ENCODE data around the gene BCAT1.

Gene BCAT1

GRCh38 chr12:24979329-24979728 lies 30.4 kb upstream of the BCAT1 start:
- TF ChIP-seq CTCF (IDR thresholded peaks at IDR 0.05): no peak
- H3K4me1 Mint-ChIP-seq: peaks cover 24% of the 10 kb centered on the region
- H3K4me3 Mint-ChIP-seq: no peak overlapping the region
- no peak for DNase-seq
- H3K27ac Mint-ChIP-seq: no peak overlapping the region
- H3K27me3 Mint-ChIP-seq (ENCODE audit: low read depth, poor library complexity): no peaks in the 10 kb centered on the region
- peaks cover 5% of the 10 kb centered on the region for H3K36me3 Mint-ChIP-seq (ENCODE audit: low read depth)
- H3K9me3 Mint-ChIP-seq: peaks cover 22% of the 10 kb centered on the region

- Mint-ChIP-seq H3K4me3 (no peak overlapping the region), H3K27ac (no peak overlapping the region), H3K9me3 (peaks cover 14% of the 10 kb centered on the region), H3K27me3 (ENCODE audit: low read depth, poor library complexity) (no peaks in the 10 kb centered on the region), H3K4me1 (peaks cover 32% of the 10 kb centered on the region), H3K36me3 (ENCODE audit: low read depth) (no peaks in the 10 kb centered on the region)
- no peak for TF ChIP-seq CTCF (IDR thresholded peaks at IDR 0.05)
- no peak for DNase-seq
Observed at GRCh38 chr12:24977711-24978110, 28.8 kb upstream of the BCAT1 start.

DNA sequence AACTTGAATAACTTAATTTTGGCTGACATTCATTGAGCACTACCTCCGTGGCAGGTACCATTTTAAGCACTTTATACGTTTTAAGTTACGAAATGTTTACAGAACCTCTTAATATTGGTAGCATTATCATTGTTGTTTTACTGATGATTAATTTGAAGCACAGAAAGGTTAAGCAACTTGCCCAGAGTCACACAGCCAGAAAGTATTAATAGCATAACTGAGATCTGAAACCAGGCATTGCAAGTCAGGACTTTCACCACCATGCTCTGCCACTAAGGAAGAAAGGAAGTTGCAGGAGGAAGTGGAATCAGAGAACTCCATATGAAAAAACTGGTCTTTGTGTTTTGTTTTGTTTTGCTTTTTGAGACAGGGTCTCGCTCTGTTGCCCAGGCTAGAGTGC lies 28.2 kb upstream of the BCAT1 start:
- Mint-ChIP-seq H3K4me1 (peaks cover 32% of the 10 kb centered on the region), H3K27ac (no peak overlapping the region), H3K36me3 (ENCODE audit: low read depth) (no peaks in the 10 kb centered on the region), H3K9me3 (peaks cover 9% of the 10 kb centered on the region), H3K4me3 (no peak overlapping the region), H3K27me3 (ENCODE audit: low read depth, poor library complexity) (no peaks in the 10 kb centered on the region)
- no peak for TF ChIP-seq CTCF (IDR thresholded peaks at IDR 0.05)
- no peak for DNase-seq

DNA sequence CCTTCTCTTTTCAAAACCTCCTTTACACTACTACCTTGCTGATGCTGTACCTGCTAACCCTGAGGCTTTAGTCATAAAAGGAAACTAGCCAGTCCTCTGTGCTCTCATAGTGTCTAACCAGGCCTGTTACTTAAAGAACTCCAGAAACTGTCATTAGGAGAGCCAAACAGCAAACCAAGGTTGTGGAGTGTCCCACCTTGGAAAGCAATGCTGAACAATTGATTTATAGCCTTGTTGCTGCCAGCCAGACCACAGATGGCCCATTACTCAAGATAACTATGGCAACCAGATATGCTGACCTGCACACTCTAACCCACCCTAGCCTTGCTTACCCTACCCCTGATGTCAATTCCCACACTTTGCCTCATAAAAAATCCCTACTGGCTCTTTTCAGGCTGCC lies 26.5 kb upstream of the BCAT1 start:
- no peak for TF ChIP-seq CTCF (IDR thresholded peaks at IDR 0.05)

GRCh38 chr12:24974216-24974615 lies 25.3 kb upstream of the BCAT1 start:
- peaks cover 21% of the 10 kb centered on the region for H3K9me3 Mint-ChIP-seq
- peaks cover 24% of the 10 kb centered on the region for H3K4me1 Mint-ChIP-seq
- H3K36me3 Mint-ChIP-seq (ENCODE audit: low read depth): no peaks in the 10 kb centered on the region
- peaks cover 3% of the 10 kb centered on the region for H3K27me3 Mint-ChIP-seq (ENCODE audit: low read depth, poor library complexity)
- no peak overlapping the region for H3K4me3 Mint-ChIP-seq
- no peak for TF ChIP-seq CTCF (IDR thresholded peaks at IDR 0.05)
- DNase-seq: no peak
- H3K27ac Mint-ChIP-seq: no peak overlapping the region

More for the DNA sequence above, 26.5 kb upstream of the BCAT1 start:
- H3K4me3 Mint-ChIP-seq: peak overlapping the region; percentile 1
- H3K27me3 Mint-ChIP-seq (ENCODE audit: low read depth, poor library complexity): peaks cover 3% of the 10 kb centered on the region
- H3K4me1 Mint-ChIP-seq: peaks cover 36% of the 10 kb centered on the region
- peaks cover 14% of the 10 kb centered on the region for H3K9me3 Mint-ChIP-seq
- no peaks in the 10 kb centered on the region for H3K36me3 Mint-ChIP-seq (ENCODE audit: low read depth)
- DNase-seq: peak; percentile 31
- peak overlapping the region; percentile 97 for H3K27ac Mint-ChIP-seq

DNA sequence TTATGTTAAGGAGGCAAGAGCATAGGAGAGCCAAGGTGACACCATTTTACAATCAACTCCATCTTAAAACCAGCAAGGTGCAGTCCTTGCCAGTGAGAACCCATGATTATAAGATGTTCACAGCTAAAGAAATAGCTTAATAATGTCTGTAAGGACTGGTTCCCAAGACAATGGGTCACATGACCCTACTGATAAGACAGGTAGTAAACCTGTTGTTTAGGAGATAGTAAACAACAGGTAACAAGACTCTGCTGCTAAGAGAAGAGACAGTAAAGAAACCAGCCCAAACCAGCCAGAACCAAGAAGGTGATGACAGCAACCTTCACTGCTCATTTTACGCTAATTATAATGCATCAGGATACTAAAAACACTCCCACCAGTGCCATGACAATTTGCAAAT lies 23.2 kb upstream of the BCAT1 start:
- Mint-ChIP-seq H3K9me3 (peaks cover 21% of the 10 kb centered on the region), H3K4me3 (no peak overlapping the region), H3K4me1 (peaks cover 23% of the 10 kb centered on the region), H3K36me3 (ENCODE audit: low read depth) (no peaks in the 10 kb centered on the region), H3K27me3 (ENCODE audit: low read depth, poor library complexity) (peaks cover 3% of the 10 kb centered on the region), H3K27ac (no peak overlapping the region)
- no peak for TF ChIP-seq CTCF (IDR thresholded peaks at IDR 0.05)
- no peak for DNase-seq
